ENCODE results near the gene MLYCD.
A peak's percentile ranks its signal among the peaks of the same experiment; 100 is the strongest.

Gene MLYCD

DNA sequence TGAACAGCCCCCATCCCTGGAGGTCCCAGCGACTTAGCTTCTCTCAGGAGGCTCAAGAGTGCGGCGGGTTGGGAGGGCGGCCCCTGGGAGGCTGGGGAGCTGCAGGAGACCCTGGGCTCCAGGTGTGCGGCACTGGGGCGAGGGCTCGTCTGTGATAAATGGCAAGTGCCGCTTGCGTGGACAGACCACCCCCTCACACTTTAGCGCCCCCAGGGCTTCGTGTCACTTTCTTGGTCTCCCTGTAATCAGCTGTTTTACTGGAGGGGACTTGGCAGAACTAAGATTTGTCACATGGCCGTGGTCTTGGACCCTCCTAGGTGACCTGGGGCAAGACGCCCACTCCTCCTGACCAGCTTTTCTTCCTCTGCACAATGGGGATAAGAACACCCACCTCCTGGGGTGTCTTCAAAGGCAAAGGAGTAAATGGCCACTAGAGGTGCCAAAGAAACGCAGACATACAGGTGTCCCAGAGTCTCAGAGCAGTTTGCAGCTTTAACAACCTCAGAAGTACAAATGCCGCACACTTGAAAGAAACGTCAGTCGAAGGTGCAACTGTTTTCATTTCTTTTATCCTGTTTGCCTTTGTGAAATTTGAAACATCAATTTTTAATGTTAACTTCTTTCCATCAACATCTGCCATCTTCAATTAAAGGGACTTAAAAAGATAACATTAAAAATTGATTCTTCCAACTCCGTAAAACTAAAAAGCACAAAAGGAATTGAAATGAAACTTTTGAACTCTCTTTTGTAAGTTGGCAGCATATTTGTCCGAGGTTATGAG is 55.1 kb downstream of the MLYCD start:
- H3K36me3 ChIP-seq (ENCODE audit: control insufficient read depth in 2 of 2, insufficient read depth in 1 of 2, low read length in 2 of 2) = no peaks in the 10 kb centered on the region
- no peaks in the 10 kb centered on the region for H3K9me3 ChIP-seq (ENCODE audit: control insufficient read depth, insufficient read depth, low read depth, low read length)
- H3K4me1 ChIP-seq (ENCODE audit: control insufficient read depth, insufficient read depth, low read length) = no peaks in the 10 kb centered on the region; the same call in 1 of the 2 replicates
- POLR2A ChIA-PET = interaction anchor here (1.4 kb wide), 1 partner anchor 60 kb away, joined by 13 read pairs; no protein-coding TSS in a partner anchor
- TF ChIP-seq ZIC2 (tag by site-specific recombination; IDR thresholded peaks at IDR 0.05) (peak; percentile 63), GLIS1 (tag by site-specific recombination; IDR thresholded peaks at IDR 0.05) (peak; percentile 75), EGR2 (tag by site-specific recombination; IDR thresholded peaks at IDR 0.05; ENCODE audit: low read depth) (peak; percentile 74), ZNF155 (tag by site-specific recombination; IDR thresholded peaks at IDR 0.05) (no peak), GLIS2 (tag by site-specific recombination; IDR thresholded peaks at IDR 0.05) (peak; percentile 53), SCRT1 (tag by site-specific recombination; IDR thresholded peaks at IDR 0.05; ENCODE audit: borderline replicate concordance) (peak; percentile 93), ZFHX2 (tag by site-specific recombination; conservative IDR thresholded peaks at IDR 0.05) (peak; percentile 57), SCRT2 (tag by site-specific recombination; IDR thresholded peaks at IDR 0.05) (peak; percentile 98), CTCF (tag by site-specific recombination; IDR thresholded peaks at IDR 0.05) (peak; percentile 61; the same call in 1 of the 2 replicates), ZNF596 (tag by site-specific recombination; IDR thresholded peaks at IDR 0.05) (no peak)
- TF ChIP-seq, protein P1, sequence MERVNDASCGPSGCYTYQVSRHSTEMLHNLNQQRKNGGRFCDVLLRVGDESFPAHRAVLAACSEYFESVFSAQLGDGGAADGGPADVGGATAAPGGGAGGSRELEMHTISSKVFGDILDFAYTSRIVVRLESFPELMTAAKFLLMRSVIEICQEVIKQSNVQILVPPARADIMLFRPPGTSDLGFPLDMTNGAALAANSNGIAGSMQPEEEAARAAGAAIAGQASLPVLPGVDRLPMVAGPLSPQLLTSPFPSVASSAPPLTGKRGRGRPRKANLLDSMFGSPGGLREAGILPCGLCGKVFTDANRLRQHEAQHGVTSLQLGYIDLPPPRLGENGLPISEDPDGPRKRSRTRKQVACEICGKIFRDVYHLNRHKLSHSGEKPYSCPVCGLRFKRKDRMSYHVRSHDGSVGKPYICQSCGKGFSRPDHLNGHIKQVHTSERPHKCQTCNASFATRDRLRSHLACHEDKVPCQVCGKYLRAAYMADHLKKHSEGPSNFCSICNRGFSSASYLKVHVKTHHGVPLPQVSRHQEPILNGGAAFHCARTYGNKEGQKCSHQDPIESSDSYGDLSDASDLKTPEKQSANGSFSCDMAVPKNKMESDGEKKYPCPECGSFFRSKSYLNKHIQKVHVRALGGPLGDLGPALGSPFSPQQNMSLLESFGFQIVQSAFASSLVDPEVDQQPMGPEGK (tag by site-specific recombination; IDR thresholded peaks at IDR 0.05) = 0 out of 2 replicates have a peak, but pooled peaks have one; percentile 25
- CTCF ChIA-PET = interaction anchor here (0.7 to 7.4 kb wide), 19 partner anchors 9 to 233 kb away, joined by 3 to 174 read pairs (median 4); partner anchors contain the start of gene TAF1C
- peak overlapping the region; percentile 32 for H3K4me3 ChIP-seq (ENCODE audit: low read depth, low read length)
- H3K27ac ChIP-seq (ENCODE audit: extremely low read depth, low read depth, low read length) = no peak overlapping the region

GRCh38 chr16:83954577-83955016 is 55.7 kb downstream of the MLYCD start:
- no peak overlapping the region for H3K27ac ChIP-seq (ENCODE audit: extremely low read depth, low read depth, low read length)
- ChIA-PET CTCF (interaction anchor here (0.7 to 7.4 kb wide), 17 partner anchors 10 to 232 kb away, joined by 3 to 174 read pairs (median 4); partner anchors contain the start of gene TAF1C), POLR2A (interaction anchor here (1.4 kb wide), 1 partner anchor 59 kb away, joined by 13 read pairs; no protein-coding TSS in a partner anchor)
- H3K9me3 ChIP-seq (ENCODE audit: control insufficient read depth, insufficient read depth, low read depth, low read length) = no peaks in the 10 kb centered on the region
- H3K4me1 ChIP-seq (ENCODE audit: control insufficient read depth, insufficient read depth, low read length) = no peaks in the 10 kb centered on the region; the same call in 1 of the 2 replicates
- no peaks in the 10 kb centered on the region for H3K36me3 ChIP-seq (ENCODE audit: control insufficient read depth in 2 of 2, insufficient read depth in 1 of 2, low read length in 2 of 2)
- TF ChIP-seq EGR2 (tag by site-specific recombination; IDR thresholded peaks at IDR 0.05; ENCODE audit: low read depth) (peak; percentile 34; the same call in 1 of the 2 replicates), ZNF501 (tag by site-specific recombination; IDR thresholded peaks at IDR 0.05) (no peak), GLI4 (tag by site-specific recombination; IDR thresholded peaks at IDR 0.05) (no peak), ZBTB1 (tag by site-specific recombination; IDR thresholded peaks at IDR 0.05) (no peak), ZFP37 (tag by site-specific recombination; IDR thresholded peaks at IDR 0.05) (no peak), ZSCAN16 (tag by site-specific recombination; IDR thresholded peaks at IDR 0.05) (no peak), ZNF596 (tag by site-specific recombination; IDR thresholded peaks at IDR 0.05) (no peak), SP3 (tag by site-specific recombination; IDR thresholded peaks at IDR 0.05) (no peak), ZFHX2 (tag by site-specific recombination; conservative IDR thresholded peaks at IDR 0.05) (peak; percentile 49; the same call in 1 of the 2 replicates), ZBTB20 (tag by site-specific recombination; IDR thresholded peaks at IDR 0.05) (peak; percentile 28; the same call in 1 of the 2 replicates)
- H3K4me3 ChIP-seq (ENCODE audit: low read depth, low read length) = no peak overlapping the region

Data from HEK293 (cell line).